ENCODE data around the gene ADGRE2.

ADGRE2 gene

DNA sequence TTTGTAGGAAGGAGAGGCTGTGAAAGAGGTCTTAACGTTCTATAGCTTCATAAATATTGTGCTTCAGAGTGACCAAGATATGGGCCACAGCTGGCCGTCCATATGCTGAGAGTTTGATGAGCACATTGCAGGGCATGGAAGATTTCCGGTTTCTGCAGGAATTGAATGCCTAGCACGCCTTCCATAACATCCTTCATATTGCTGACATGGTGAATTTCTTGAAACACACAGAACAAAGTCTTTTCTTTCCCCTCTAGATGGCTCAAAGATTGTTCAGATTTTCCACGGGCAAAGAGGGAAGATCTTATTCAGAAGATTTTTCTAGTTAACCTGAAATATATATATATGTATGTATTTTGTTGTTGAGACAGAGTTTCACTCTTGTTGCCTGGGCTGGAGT lies 42.4 kb downstream of the ADGRE2 start:
- DNase-seq (ENCODE audit: low read depth in 2 of 2): no peak

DNA sequence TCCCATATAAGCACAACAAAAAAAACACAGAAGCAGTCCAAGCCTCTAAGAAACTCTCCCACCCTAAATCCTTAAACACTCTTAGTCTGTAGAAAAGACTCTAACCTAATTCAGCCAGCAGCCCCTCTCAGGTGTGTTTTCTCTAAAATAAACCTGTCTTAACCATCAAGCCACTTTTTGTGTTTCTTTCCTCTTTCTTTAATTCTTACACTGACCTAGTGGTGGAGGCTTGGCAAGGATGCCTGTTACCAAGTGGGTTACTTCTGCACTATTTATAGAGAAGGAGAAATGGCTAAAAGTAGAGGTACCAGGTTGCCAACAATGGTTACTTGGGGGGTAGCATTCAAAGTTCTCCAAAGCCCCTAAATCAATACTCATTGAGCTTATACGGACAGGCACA lies 44.8 kb downstream of the ADGRE2 start:
- DNase-seq (ENCODE audit: low read depth in 2 of 2): no peak

DNA sequence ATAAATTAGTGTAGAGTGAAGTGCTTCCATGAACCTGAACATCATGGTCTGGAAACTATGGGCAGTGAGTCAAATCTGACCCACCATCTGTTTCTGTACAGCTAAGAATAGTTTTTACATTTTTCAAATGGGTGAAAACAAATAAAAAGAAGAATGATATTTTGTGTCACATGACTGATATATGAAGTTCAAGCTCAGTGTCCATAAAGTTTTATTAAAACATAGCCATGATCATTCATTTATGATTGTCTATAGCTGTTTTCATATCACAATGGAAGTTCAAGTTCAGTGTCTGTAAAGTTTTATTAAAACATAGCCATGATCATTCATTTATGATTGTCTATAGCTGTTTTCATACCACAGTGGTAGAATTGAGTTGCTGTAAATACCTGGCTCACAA lies 45.9 kb downstream of the ADGRE2 start:
- no peak for DNase-seq (ENCODE audit: low read depth in 2 of 2)

DNA sequence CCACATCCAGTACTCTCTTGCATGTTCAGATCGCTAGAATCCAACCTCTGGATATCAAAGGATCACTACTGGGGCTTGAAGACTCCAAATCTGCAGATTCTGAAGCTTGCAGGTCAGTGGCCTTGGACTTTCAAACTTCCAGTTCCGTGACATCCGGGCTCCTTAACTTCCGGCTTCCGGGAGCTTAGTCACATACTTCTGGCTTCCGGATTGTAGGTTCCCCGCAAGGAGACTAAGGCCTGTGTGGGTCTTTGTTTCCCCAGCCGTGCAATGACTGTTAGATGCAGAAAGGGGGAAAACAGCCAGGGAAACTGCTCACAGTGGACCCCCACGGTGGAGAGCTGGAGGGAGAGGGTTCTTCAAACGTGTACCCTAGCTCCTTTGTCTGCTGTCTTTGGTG lies 47.2 kb downstream of the ADGRE2 start:
- DNase-seq (ENCODE audit: low read depth in 2 of 2): no peak

DNA sequence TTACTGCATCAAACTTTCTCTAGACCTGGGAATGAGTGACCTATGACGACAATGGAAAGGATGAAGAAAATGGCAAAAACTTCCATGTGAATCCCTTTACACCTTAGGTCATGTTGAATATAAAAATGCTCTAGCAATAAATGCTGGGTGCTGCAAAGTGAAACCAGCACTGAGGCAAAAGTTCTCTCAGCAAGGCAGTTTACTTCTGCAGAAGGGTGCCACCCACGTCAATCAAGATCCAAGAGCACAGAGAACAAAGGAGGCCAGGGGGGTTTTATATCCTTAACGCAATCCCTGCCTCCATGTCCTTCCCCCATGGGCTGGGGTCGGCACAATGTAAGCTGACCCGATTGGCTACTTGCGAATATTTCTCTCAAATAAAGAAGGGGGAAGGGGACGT lies 49.8 kb downstream of the ADGRE2 start:
- no peak for DNase-seq (ENCODE audit: low read depth in 2 of 2)

DNA sequence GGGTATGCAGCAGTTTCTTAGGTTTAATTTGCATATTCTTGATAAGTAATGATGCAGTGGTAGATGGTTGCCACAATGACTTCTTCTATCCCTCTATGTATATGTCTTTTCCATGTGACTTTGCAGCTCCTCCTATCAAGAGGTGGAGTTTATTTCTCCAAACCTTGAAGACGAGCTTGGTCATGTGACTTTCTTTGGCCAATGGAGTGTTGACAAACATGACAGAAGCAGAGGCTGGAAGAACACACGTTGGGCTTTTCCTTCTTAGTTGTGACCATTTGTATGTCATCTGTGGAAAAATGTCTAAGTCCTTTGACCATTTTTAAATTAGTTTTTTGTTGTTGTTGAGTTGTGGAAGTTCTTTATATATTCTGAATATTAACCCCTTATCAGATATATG lies 56.2 kb downstream of the ADGRE2 start:
- no peak for DNase-seq (ENCODE audit: low read depth in 2 of 2)

DNA sequence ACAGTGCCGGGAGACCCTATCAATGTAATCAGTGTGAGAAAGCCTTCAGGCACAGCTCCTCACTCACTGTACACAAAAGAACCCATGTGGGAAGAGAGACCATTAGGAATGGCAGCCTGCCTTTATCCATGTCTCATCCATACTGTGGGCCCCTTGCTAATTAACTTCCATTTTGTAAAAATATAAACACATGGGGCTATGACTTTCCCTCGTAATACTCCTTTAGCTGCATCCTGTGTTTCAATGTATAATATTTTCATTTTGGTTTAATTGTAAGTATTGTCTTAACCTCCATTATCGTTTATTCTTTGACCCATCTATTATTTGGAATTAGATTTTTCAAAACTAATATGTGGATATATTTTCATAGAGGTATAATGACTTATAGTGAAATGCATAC lies 59.2 kb downstream of the ADGRE2 start:
- no peak for DNase-seq (ENCODE audit: low read depth in 2 of 2)

DNA sequence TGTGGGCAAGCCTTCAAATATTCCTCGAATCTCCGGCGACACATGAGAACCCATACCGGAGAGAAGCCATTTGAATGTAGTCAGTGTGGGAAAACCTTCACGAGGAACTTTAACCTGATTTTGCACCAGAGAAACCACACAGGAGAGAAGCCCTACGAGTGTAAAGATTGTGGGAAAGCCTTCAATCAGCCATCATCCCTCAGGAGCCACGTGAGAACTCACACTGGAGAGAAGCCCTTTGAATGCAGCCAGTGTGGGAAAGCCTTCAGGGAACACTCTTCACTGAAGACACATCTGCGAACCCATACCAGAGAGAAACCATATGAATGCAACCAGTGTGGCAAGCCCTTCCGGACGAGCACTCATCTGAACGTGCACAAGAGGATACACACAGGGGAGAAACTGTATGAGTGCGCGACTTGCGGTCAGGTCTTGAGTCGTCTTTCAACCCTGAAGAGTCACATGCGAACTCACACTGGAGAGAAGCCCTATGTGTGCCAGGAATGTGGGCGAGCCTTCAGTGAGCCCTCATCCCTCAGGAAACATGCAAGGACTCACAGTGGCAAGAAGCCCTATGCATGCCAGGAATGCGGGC lies 59.7 kb downstream of the ADGRE2 start:
- no peak for DNase-seq (ENCODE audit: low read depth in 2 of 2)

DNA sequence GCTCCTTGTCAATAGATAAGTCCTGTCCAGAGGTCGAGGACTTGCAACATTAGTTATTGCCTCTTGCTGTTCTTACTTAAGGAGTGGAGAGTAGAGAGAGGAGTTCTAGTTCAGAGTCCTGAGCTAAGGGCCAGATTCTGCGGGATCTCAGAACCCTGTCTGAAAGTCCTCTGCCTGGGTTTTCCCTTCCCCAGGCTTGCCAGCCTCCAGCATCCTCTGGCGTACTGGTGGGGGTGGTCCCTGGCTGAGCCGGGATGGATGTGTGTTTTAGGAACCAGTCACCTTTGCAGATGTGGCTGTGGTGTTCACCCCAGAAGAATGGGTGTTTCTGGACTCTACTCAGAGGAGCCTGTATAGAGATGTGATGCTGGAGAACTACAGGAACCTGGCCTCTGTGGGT lies 62.5 kb downstream of the ADGRE2 start:
- no peak for DNase-seq (ENCODE audit: low read depth in 2 of 2)

DNA sequence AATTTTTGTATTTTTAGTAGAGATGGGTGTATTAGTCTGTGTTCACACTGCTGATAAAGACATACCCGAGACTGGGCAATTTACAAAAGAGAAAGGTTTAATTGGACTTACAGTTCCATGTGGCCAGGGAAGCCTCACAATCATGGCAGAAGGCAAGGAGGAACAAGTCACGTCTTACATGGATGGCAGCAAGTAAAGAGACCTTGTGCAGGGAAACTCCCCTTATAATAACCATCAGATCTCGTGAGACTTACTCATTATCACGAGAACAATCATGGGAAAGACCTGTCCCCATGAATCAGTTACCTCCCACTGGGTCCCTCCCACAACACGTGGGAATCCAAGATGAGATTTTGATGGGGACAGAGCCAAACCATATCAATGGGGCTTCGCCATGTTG lies 73.9 kb downstream of the ADGRE2 start:
- DNase-seq (ENCODE audit: low read depth in 2 of 2): no peak

DNA sequence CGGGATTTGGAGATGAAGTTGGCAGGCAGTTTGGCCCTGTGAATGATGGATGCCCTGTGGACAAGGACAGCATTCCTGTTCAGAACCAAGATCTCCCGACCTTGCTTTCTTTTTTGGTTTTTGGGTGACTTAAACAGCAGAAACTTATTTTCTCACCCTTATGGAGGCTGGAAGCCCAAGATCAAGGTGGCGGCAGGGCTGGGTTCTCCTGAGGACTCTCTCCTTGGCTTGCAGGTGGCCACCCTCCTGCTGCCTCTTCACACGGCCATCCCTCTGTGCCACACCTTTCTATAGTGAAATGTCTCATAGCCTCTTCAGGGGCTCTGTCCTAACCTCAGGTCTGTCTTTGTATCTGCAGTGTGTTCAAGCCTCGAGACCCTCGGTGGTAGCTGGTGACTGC lies 74.5 kb downstream of the ADGRE2 start:
- DNase-seq (ENCODE audit: low read depth in 2 of 2): no peak

DNA sequence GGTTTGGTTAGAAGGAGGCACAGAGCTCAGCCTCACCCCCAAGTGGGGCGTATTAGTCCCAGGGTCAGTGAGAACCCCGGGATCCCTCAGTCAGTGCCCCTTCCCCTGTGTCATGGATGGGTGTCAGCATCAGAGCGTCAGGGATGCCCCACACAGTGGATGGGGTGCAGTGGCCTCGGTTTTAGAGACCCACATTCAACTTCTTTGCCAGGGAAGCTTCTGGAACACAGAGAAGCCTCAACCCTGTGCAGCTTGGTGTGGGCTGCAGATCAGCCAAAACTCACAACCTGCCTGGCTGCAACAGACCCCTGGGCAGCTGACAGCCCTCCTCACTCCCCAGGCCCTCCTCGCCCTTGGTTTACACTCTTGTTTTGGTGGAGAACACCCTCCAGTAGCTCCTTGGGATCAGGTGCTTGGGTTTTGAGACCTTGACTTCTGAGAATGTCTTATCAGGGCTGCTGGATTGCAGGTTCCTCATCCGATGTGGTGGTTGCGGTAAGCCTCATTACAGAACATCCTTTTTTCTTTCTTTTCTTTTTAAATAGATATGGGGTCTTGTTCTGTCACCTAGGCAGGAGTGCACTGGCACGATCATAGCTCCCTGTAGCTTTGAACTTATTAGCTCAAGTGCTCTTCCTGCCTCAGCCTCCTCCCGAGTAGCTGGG lies 77.5 kb downstream of the ADGRE2 start:
- no peak for DNase-seq (ENCODE audit: low read depth in 2 of 2)

DNA sequence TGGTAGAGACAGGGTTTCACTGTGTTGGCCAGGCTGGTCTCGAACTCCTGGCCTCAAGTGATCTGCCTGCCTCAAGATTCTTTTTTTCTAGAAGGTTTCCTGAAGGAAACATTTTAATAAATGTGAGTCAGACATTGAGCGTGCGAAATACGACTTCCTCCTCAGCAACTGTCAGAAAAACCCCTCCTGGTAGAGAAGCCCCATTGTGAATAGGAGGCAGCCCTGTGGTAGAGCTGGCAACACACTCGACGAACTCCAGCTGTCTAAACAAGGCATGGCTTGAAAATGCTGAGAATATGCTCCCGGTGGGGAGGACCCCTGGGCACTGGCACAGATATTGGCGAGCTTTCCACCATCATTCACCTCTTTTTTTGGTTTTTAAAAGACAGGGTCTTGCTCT lies 78.7 kb downstream of the ADGRE2 start:
- no peak for DNase-seq (ENCODE audit: low read depth in 2 of 2)

DNA sequence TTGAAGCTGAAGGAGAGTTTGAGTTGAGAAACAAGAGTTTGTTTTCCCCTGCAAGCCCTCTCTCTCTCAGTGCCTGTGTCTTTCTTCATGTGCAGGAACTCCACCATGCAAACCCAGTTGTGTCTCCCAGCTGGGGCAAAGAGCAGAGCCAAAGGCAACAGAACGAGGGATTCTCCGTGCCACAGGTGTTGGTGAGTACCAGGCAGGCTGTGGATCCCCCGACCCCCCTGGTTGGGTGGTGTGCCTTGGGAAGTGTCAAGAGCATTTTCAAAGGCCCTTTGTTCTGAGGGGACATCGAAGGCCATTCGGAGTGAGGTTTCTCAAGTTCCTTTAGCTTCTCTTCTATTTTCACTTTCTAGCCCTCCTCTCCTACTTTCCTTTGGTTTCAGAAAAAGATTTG lies 82.9 kb downstream of the ADGRE2 start:
- DNase-seq (ENCODE audit: low read depth in 2 of 2): no peak

DNA sequence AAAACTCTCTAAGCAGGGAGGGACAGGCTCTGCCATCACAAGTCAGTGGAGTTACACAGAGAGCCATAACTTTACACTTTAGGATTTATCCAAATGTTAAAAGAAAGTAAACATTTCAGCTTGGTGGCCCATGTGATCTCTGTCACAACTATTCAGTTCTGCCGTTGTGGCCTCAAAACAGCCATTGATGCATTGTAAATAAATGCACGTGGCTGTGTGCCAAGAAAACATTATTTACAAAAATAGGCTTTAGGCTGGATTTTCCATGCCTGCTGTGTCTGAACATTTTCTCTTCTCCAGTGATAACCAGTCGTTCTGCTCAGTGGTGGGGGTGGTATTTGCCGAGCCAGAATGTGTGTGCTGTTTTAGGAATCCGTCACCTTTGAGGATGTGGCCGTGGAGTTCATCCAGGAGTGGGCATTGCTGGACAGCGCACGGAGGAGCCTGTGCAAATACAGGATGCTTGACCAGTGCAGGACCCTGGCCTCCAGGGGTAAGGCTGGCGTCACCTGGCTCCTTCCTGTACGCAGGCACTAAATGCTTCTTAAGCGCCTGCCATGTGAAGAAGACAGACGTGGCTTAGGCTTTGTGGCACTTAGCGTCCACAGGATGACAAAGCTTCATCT lies 83.6 kb downstream of the ADGRE2 start:
- no peak for DNase-seq (ENCODE audit: low read depth in 2 of 2)

DNA sequence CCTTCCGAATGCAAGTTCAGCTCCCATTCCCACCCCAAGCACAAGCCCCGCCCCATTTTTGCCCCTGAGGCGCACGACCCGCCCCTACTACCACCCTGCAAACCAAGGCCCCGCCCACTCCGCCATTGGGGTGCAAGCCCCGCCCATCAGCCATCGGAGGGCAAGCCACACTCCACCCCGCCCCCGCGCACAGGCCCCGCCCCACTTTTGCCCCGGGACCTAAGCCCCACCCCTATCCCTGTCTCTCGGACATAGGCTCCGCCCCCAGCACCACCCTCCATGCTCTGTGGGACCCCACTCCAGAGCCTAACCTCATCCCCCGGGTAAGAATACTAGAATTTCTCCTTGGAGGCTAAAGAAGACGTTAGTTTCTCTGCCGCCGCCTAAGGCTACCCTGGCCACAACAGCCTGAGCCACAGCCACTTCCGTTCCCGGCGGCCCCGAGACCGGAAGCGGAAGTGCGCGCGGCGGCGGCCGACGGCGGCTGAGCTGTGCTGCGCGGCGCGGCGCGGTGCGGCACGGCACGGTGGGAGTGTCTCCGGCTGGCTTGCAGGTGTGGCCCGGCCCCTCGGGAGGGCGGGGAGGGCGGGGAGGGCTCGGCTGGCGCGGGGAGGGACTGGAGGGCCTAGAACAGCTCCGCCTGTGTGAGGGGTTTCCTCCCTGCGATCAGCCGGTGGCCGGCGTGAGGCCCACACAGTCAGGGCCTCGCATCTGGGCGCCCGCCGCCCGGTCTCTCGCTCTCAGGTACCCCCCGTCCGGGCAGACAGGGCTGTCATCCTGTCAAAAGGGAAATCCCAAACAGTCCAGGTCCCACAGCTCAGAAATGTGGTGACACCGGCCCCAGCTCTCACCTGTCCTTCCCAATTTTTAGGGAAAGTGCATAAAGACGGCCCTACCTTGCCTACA lies 88.5 kb downstream of the ADGRE2 start, which contains the start of gene ZNF333:
ZNF333 (plus strand) TSS at position 451 of the 906 bp plus-strand sequence. CDS start 3,444 bp downstream, outside the sequence.
- peak; percentile 99 to 100 for DNase-seq (ENCODE audit: low read depth in 2 of 2)

DNA sequence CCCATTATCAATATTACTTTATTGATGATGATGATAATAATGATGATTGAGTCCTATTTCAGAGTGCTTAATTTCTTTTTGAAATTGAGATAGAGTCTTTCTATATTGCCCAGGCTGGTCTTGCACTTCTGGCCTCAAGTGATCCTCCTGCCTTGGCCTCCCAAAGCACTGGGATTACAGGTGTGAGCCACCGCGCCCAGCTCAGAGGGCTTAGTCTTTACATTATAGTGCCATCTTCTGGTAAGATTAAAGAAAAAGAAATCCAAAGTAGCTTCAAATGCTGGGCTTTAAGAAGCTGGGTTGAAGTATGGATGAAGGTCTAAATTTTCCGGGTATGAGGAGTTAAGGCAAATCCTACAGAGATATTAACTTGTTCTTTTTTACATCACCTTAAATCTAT lies 91.9 kb downstream of the ADGRE2 start:
- DNase-seq (ENCODE audit: low read depth in 2 of 2): peak; percentile 12 to 13

DNA sequence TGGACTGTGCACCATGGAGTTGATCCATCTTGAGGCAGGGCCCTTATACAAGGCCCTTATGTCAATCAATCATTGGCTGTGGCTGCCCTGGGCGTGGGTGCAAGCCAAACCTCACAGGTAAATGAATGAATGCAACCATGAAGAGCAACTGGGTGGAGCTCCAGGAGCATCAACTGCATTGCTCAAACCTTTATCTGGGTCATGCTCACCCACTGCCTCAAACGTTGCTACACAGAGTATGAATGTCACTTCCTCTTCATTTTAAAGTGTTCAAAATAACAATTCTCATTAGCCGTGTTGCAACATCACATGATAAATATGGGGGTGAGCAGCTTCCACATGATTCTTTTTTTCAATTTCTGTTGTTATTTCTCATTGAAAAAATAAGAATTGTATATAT lies 94.9 kb downstream of the ADGRE2 start:
- no peak for DNase-seq (ENCODE audit: low read depth in 2 of 2)
